Keratinocyte (primary cell): ENCODE results near the gene RPS6KA5. TPM values are rescaled to one million over a fixed set of nuclear protein-coding genes. Genes with fewer than 3 reads are reported as not detected.
A peak's percentile ranks its signal among the peaks of the same experiment; 100 is the strongest.

Experiments
- DNase-seq: peaks from one replicate; pipeline ENCODE4 v3.0.0-alpha.2; 2011; ENCODE audit warnings: low read depth, missing footprints, low spot score
- FAIRE-seq: peaks from 2 replicates; lab custom pipeline; 2011; peaks lifted over from hg19 to GRCh38; lab: Jason Lieb, UNC
- H2AFZ ChIP-seq: 2 replicates; pipeline ENCODE4 v1.6.0; 2012; ENCODE audit warnings: low read length, control low read depth, inconsistent platforms; ENCODE audit not compliant: control insufficient read depth
- H3K27ac ChIP-seq: 2 replicates; pipeline ENCODE4 v1.5.1; 2011; ENCODE audit warnings: low read length; ENCODE audit not compliant: control insufficient read depth, insufficient read depth
- H3K27me3 ChIP-seq: 3 replicates; pipeline ENCODE4 v1.6.0; 2011; ENCODE audit warnings: low read length; ENCODE audit not compliant: control insufficient read depth, insufficient read depth; ENCODE audit errors: extremely low read depth
- H3K36me3 ChIP-seq, 2 experiments: 2 replicates in 1 of 2; 3 replicates in 1 of 2; pipeline ENCODE4 v1.5.1; 2011; ENCODE audit warnings: low read length in 2 of 2, mild to moderate bottlenecking in 1 of 2; ENCODE audit not compliant: control insufficient read depth in 2 of 2, insufficient read depth in 2 of 2; ENCODE audit errors: extremely low read depth in 1 of 2
- H3K4me1 ChIP-seq: 3 replicates; pipeline ENCODE4 v1.5.1; 2011; ENCODE audit warnings: low read length; ENCODE audit not compliant: control insufficient read depth, insufficient read depth; ENCODE audit errors: extremely low read depth
- H3K4me2 ChIP-seq: 3 replicates; pipeline ENCODE4 v1.6.0; 2011; ENCODE audit warnings: low read depth, low read length; ENCODE audit not compliant: control insufficient read depth, insufficient read depth; ENCODE audit errors: extremely low read depth
- H3K4me3 ChIP-seq, 3 experiments: fragments of 200-600 bp in 1 of 3; sonication (generic) in 1 of 3; 2 replicates in 2 of 3; 3 replicates in 1 of 3; pipeline ENCODE4 v1.5.1; 2011 to 2016; ENCODE audit warnings: low read length in 3 of 3, mild to moderate bottlenecking in 3 of 3, control low read depth in 2 of 3, inconsistent platforms in 1 of 3, low read depth in 1 of 3, mixed read lengths in 1 of 3, mixed run types in 1 of 3, moderate library complexity in 1 of 3; ENCODE audit not compliant: control insufficient read depth in 2 of 3, insufficient read depth in 2 of 3; ENCODE audit errors: extremely low read depth in 1 of 3
- H3K79me2 ChIP-seq: 2 replicates; pipeline ENCODE4 v1.6.0; 2012; ENCODE audit warnings: low read length; ENCODE audit not compliant: control insufficient read depth, insufficient read depth
- H3K9ac ChIP-seq: 3 replicates; pipeline ENCODE4 v1.6.0; 2011; ENCODE audit warnings: low read length; ENCODE audit not compliant: control insufficient read depth, insufficient read depth; ENCODE audit errors: extremely low read depth
- H3K9me1 ChIP-seq: 3 replicates; pipeline ENCODE4 v1.6.0; 2011; ENCODE audit warnings: low read length; ENCODE audit not compliant: control insufficient read depth, insufficient read depth; ENCODE audit errors: extremely low read depth
- H3K9me3 ChIP-seq: 2 replicates; pipeline ENCODE4 v1.5.1; 2012; ENCODE audit warnings: low read depth, low read length; ENCODE audit not compliant: control insufficient read depth
- H4K20me1 ChIP-seq: 3 replicates; pipeline ENCODE4 v1.6.0; 2011; ENCODE audit warnings: low read length; ENCODE audit not compliant: control insufficient read depth, insufficient read depth; ENCODE audit errors: extremely low read depth
- EZH2 ChIP-seq: IDR thresholded peaks from one replicate; pipeline ENCODE4 v1.6.1; 2012; ENCODE audit warnings: inconsistent platforms, mild to moderate bottlenecking, low read length, moderate library complexity
- dilution Hi-C: fragments of 300-500 bp; cut with MboI; formaldehyde crosslinking; loops from one replicate; pipeline ENCODE4 v1.7.0; 2020; ENCODE audit warnings: low sequenced_read_pairs; ENCODE audit not compliant: extremely low pct_ligation_motif_present
- polyA plus RNA-seq, 5 experiments: library from polyadenylated mRNA; depleted of rRNA in 3 of 5; stranded (reverse) in 3 of 5; stranded (forward) in 1 of 5; unstranded in 1 of 5; fragments of >200 nt; gene quantifications; 1 replicate in 1 of 5; 2 replicates in 3 of 5; 3 replicates in 1 of 5; pipeline versions ENCODE4 v1.2.1 to v1.2.3, GENCODE V29; 2011 to 2012; ENCODE audit warnings: missing spikeins in 2 of 5, low read depth in 1 of 5, low replicate concordance in 1 of 5
- TF ChIP-seq, protein P1 (sequence below), 3 experiments: IDR thresholded peaks in 1 of 3; conservative IDR thresholded peaks in 1 of 3; optimal IDR thresholded peaks in 1 of 3; 2 replicates in 2 of 3; 3 replicates in 1 of 3; pipeline versions ENCODE3 to v1.5.1; 2011; ENCODE audit warnings: low read length in 3 of 3, mild to moderate bottlenecking in 3 of 3, moderate library complexity in 2 of 3, control low read depth in 1 of 3, inconsistent platforms in 1 of 3; ENCODE audit not compliant: insufficient read depth in 2 of 3; ENCODE audit errors: extremely low read depth in 1 of 3

The RPS6KA5 gene
- polyA plus RNA-seq, 1 donor (not counting 4 experiments of a cell fraction or from before 2014, with no cell fraction given): 2.9 TPM

DNA sequence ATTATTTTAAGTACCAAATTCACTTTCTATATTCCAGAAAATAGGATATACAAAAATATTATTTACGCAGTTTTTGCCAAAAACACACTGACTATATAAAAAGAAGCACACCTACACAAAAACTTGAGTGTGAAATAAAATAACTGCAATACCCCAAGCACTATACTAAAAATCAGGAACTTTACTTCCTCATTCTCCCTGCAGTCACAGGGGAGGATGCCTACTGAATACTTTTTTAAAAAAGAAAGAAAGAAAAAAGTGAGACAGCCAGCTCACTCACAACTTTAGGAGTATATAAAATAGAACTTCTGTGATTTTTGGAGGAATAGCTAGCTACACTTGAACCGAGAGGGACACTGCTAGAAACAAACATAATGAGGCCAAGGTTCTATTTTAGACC, 12.2 kb downstream of the RPS6KA5 start:
- no peak for FAIRE-seq
- DNase-seq: no peak
- Histone ChIP-seq H3K9me3 (no peaks in the 10 kb centered on the region), H3K79me2 (no peaks in the 10 kb centered on the region), H3K27me3 (no peaks in the 10 kb centered on the region), H3K4me3 (no peak overlapping the region), H3K4me2 (no peak overlapping the region), H3K9me1 (no peaks in the 10 kb centered on the region), H3K4me1 (peaks cover 10% of the 10 kb centered on the region), H4K20me1 (no peaks in the 10 kb centered on the region), H3K9ac (no peak overlapping the region), H2AFZ (no peak overlapping the region), H3K36me3 (no peaks in the 10 kb centered on the region), H3K27ac (no peak overlapping the region)
- dilution Hi-C loops: no loop called here
- TF ChIP-seq, protein P1, sequence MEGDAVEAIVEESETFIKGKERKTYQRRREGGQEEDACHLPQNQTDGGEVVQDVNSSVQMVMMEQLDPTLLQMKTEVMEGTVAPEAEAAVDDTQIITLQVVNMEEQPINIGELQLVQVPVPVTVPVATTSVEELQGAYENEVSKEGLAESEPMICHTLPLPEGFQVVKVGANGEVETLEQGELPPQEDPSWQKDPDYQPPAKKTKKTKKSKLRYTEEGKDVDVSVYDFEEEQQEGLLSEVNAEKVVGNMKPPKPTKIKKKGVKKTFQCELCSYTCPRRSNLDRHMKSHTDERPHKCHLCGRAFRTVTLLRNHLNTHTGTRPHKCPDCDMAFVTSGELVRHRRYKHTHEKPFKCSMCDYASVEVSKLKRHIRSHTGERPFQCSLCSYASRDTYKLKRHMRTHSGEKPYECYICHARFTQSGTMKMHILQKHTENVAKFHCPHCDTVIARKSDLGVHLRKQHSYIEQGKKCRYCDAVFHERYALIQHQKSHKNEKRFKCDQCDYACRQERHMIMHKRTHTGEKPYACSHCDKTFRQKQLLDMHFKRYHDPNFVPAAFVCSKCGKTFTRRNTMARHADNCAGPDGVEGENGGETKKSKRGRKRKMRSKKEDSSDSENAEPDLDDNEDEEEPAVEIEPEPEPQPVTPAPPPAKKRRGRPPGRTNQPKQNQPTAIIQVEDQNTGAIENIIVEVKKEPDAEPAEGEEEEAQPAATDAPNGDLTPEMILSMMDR (optimal IDR thresholded peaks at IDR 0.05 in 1 of 3, IDR thresholded peaks at IDR 0.05 in 1 of 3, conservative IDR thresholded peaks at IDR 0.05 in 1 of 3; ENCODE audit: extremely low read depth in 1 of 3, insufficient read depth in 2 of 3, low read length in 3 of 3): no peak
- no peak for TF ChIP-seq EZH2

DNA sequence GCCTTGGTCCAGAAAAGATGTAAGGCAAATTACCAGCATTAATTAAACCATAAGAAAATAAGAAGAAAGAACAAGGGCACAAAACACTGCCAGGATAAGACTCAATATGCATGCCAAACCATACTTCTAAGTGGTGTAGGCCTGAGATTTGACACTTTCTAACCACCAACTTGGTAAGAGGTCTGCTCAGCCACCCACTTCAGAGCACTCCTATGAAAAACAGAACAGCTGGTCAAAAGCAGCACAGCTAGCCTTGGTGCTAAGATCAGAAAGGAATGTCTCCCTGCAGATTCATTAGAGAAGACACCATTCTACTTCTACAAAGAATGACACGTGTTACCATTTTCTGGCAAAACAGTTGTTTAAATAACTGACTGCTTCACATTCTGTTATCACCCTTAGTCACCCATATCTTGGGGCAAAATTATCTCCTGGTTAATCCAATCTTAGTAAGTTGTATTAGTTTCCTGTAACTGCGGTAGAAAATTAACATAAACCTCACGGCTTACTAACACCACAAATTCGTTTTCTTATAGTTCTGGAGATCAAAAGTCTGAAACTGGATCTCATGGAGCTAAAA, 13.2 kb downstream of the RPS6KA5 start:
- H3K27me3 ChIP-seq: no peaks in the 10 kb centered on the region
- DNase-seq (no peak), FAIRE-seq (peak; percentile 39)
- H3K9me1 ChIP-seq: no peaks in the 10 kb centered on the region
- no peak overlapping the region for H2AFZ ChIP-seq
- no peak overlapping the region for H3K9ac ChIP-seq
- TF ChIP-seq, protein P1 (optimal IDR thresholded peaks at IDR 0.05 in 1 of 3, IDR thresholded peaks at IDR 0.05 in 1 of 3, conservative IDR thresholded peaks at IDR 0.05 in 1 of 3; ENCODE audit: extremely low read depth in 1 of 3, insufficient read depth in 2 of 3, low read length in 3 of 3): no peak
- no peak for TF ChIP-seq EZH2
- no peaks in the 10 kb centered on the region for H4K20me1 ChIP-seq
- H3K4me3 ChIP-seq: no peak overlapping the region
- no peaks in the 10 kb centered on the region for H3K9me3 ChIP-seq
- no peaks in the 10 kb centered on the region for H3K79me2 ChIP-seq
- H3K27ac ChIP-seq: no peak overlapping the region
- no peaks in the 10 kb centered on the region for H3K36me3 ChIP-seq
- dilution Hi-C loops: no loop called here
- H3K4me1 ChIP-seq: peaks cover 10% of the 10 kb centered on the region
- peak overlapping the region; percentile 1 for H3K4me2 ChIP-seq
